T-helper 2 cell treated with Interferon-gamma antibody and Interleukin-4, amounts not matched to agents 5 μg/mL and 100 μg/mL, for 36 hours (primary cell): Measurements from ENCODE around the gene TOB1.
"Not testable (repeated sequence)": the region's sequence is repeated elsewhere in the genome, so short reads cannot be mapped to it uniquely, and the experiment has no call there.

Source experiments
- DNase-seq: peaks from one replicate; pipeline ENCODE4 v3.0.0; 2021; ENCODE audit warnings: low spot score
- H3K27ac Mint-ChIP-seq: one replicate; pipeline ENCODE4 v1.8.0; 2021; ENCODE audit warnings: mild to moderate bottlenecking, mixed read lengths
- H3K27me3 Mint-ChIP-seq: one replicate; pipeline ENCODE4 v1.8.0; 2021; ENCODE audit warnings: low read depth, mixed read lengths
- H3K36me3 Mint-ChIP-seq: one replicate; pipeline ENCODE4 v1.8.0; 2021; ENCODE audit warnings: low read depth, mixed read lengths
- H3K4me1 Mint-ChIP-seq: one replicate; pipeline ENCODE4 v1.8.0; 2021; ENCODE audit warnings: low read depth, mixed read lengths
- H3K4me3 Mint-ChIP-seq: one replicate; pipeline ENCODE4 v1.8.0; 2022; ENCODE audit warnings: mild to moderate bottlenecking, moderate library complexity, mixed read lengths
- H3K9me3 Mint-ChIP-seq: one replicate; pipeline ENCODE4 v1.8.0; 2021; ENCODE audit warnings: mixed read lengths

Gene TOB1

GRCh38 chr17:50868602-50869001 is 2.4 kb upstream of the TOB1 start:
- Mint-ChIP-seq H3K4me1 (peaks cover 49% of the 10 kb centered on the region), H3K4me3 (peak overlapping the region; percentile 94), H3K27me3 (peaks cover 18% of the 10 kb centered on the region), H3K9me3 (no peaks in the 10 kb centered on the region), H3K27ac (no peak overlapping the region), H3K36me3 (peaks cover 4% of the 10 kb centered on the region)
- DNase-seq: no peak

- Mint-ChIP-seq H3K4me1 (peaks cover 50% of the 10 kb centered on the region), H3K4me3 (peak overlapping the region; percentile 94), H3K27me3 (peaks cover 14% of the 10 kb centered on the region), H3K36me3 (peaks cover 9% of the 10 kb centered on the region), H3K9me3 (no peaks in the 10 kb centered on the region), H3K27ac (peak overlapping the region; percentile 98)
- no peak for DNase-seq
Measured at GRCh38 chr17:50868140-50868438, 1.9 kb upstream of the TOB1 start.

- Mint-ChIP-seq H3K9me3 (no peaks in the 10 kb centered on the region), H3K4me1 (peaks cover 49% of the 10 kb centered on the region), H3K27ac (peak overlapping the region; percentile 98), H3K36me3 (peaks cover 12% of the 10 kb centered on the region), H3K4me3 (peak overlapping the region; percentile 94), H3K27me3 (peaks cover 10% of the 10 kb centered on the region)
- DNase-seq: peak; percentile 84
Measured at GRCh38 chr17:50867363-50868139, 1.4 kb upstream of the TOB1 start.

GRCh38 chr17:50866950-50867362 is 802 bp upstream of the TOB1 start:
- Mint-ChIP-seq H3K27me3 (peaks cover 8% of the 10 kb centered on the region), H3K4me3 (peak overlapping the region; percentile 94), H3K27ac (peak overlapping the region; percentile 98), H3K9me3 (no peaks in the 10 kb centered on the region), H3K4me1 (peaks cover 45% of the 10 kb centered on the region), H3K36me3 (peaks cover 12% of the 10 kb centered on the region)
- peak; percentile 62 for DNase-seq

GRCh38 chr17:50865868-50866260 is 290 bp downstream of the TOB1 start:
- Mint-ChIP-seq H3K36me3 (peaks cover 20% of the 10 kb centered on the region), H3K27me3 (peaks cover 6% of the 10 kb centered on the region), H3K4me1 (peaks cover 38% of the 10 kb centered on the region), H3K4me3 (peak overlapping the region; percentile 94), H3K27ac (peak overlapping the region; percentile 80), H3K9me3 (no peaks in the 10 kb centered on the region)
- DNase-seq: no peak

- peak overlapping the region; percentile 99 for H3K27ac Mint-ChIP-seq
- peaks cover 6% of the 10 kb centered on the region for H3K27me3 Mint-ChIP-seq
- H3K4me1 Mint-ChIP-seq: peaks cover 38% of the 10 kb centered on the region
- H3K4me3 Mint-ChIP-seq: peak overlapping the region; percentile 100
- no peaks in the 10 kb centered on the region for H3K9me3 Mint-ChIP-seq
- peaks cover 20% of the 10 kb centered on the region for H3K36me3 Mint-ChIP-seq
- DNase-seq: peak; percentile 57
Measured at GRCh38 chr17:50865060-50865867, 890 bp downstream of the TOB1 start.

- Mint-ChIP-seq H3K27me3 (peaks cover 3% of the 10 kb centered on the region), H3K9me3 (no peaks in the 10 kb centered on the region), H3K27ac (peak overlapping the region; percentile 99), H3K36me3 (peaks cover 20% of the 10 kb centered on the region), H3K4me3 (peak overlapping the region; percentile 100), H3K4me1 (peaks cover 35% of the 10 kb centered on the region)
- no peak for DNase-seq
Measured at GRCh38 chr17:50864747-50865059, 1.5 kb downstream of the TOB1 start.

GRCh38 chr17:50863931-50864330 is 2.2 kb downstream of the TOB1 start:
- peaks cover 34% of the 10 kb centered on the region for H3K4me1 Mint-ChIP-seq
- H3K27me3 Mint-ChIP-seq: peaks cover 2% of the 10 kb centered on the region
- no peak overlapping the region for H3K27ac Mint-ChIP-seq
- no peak for DNase-seq
- H3K36me3 Mint-ChIP-seq: peaks cover 20% of the 10 kb centered on the region
- H3K9me3 Mint-ChIP-seq: no peaks in the 10 kb centered on the region
- peak overlapping the region; percentile 100 for H3K4me3 Mint-ChIP-seq

GRCh38 chr17:50863221-50863843 is 2.8 kb downstream of the TOB1 start:
- peak; percentile 30 for DNase-seq
- Mint-ChIP-seq H3K4me1 (peaks cover 30% of the 10 kb centered on the region), H3K9me3 (no peaks in the 10 kb centered on the region), H3K27ac (peak overlapping the region; percentile 2), H3K36me3 (peaks cover 20% of the 10 kb centered on the region), H3K4me3 (peak overlapping the region; percentile 29), H3K27me3 (no peaks in the 10 kb centered on the region)

- peaks cover 20% of the 10 kb centered on the region for H3K4me1 Mint-ChIP-seq
- H3K9me3 Mint-ChIP-seq: no peaks in the 10 kb centered on the region
- peaks cover 20% of the 10 kb centered on the region for H3K36me3 Mint-ChIP-seq
- DNase-seq: no peak
- H3K4me3 Mint-ChIP-seq: no peak overlapping the region
- H3K27me3 Mint-ChIP-seq: no peaks in the 10 kb centered on the region
- H3K27ac Mint-ChIP-seq: no peak overlapping the region
Measured at GRCh38 chr17:50861822-50862528, 4.2 kb downstream of the TOB1 start.

GRCh38 chr17:50861334-50861676 is 4.8 kb downstream of the TOB1 start:
- Mint-ChIP-seq H3K27me3 (no peaks in the 10 kb centered on the region), H3K9me3 (no peaks in the 10 kb centered on the region), H3K36me3 (peaks cover 20% of the 10 kb centered on the region), H3K4me1 (peaks cover 20% of the 10 kb centered on the region), H3K27ac (no peak overlapping the region), H3K4me3 (no peak overlapping the region)
- DNase-seq: no peak

- not testable (repeated sequence) for H3K9me3 Mint-ChIP-seq, H3K4me3 Mint-ChIP-seq, DNase-seq, H3K27me3 Mint-ChIP-seq, H3K27ac Mint-ChIP-seq
- Mint-ChIP-seq H3K36me3 (peaks cover 17% of the 10 kb centered on the region), H3K4me1 (peaks cover 17% of the 10 kb centered on the region)
Measured at GRCh38 chr17:50859727-50860126, 6.4 kb downstream of the TOB1 start.

GRCh38 chr17:50858486-50859225 is 7.5 kb downstream of the TOB1 start:
- H3K4me1 Mint-ChIP-seq: peaks cover 11% of the 10 kb centered on the region
- H3K27me3 Mint-ChIP-seq: peaks cover 15% of the 10 kb centered on the region
- no peaks in the 10 kb centered on the region for H3K9me3 Mint-ChIP-seq
- no peak overlapping the region for H3K4me3 Mint-ChIP-seq
- no peak for DNase-seq
- H3K27ac Mint-ChIP-seq: no peak overlapping the region
- peaks cover 16% of the 10 kb centered on the region for H3K36me3 Mint-ChIP-seq
